ENCODE results near the gene LCN6. TPM values are rescaled to one million over a fixed set of nuclear protein-coding genes. Genes with fewer than 3 reads are reported as not detected.

LCN6 gene
- total RNA-seq, 4 donors from 2014 or later: 14.2 to 70.0 (median 42.9) TPM

GRCh38 chr9:136748666-136749611 lies 614 bp upstream of the LCN6 start:
- Histone ChIP-seq H3K9me3 (peaks cover 0 to 29% (median 4%) of the 10 kb centered on the region in 4 donors), H3K27me3 (peaks cover 0 to 5% of the 10 kb centered on the region in 2 donors), H3K4me3 (no peak overlapping the region), H3K36me3 (no peaks in the 10 kb centered on the region), H3K27ac (peak overlapping the region in 1 of 4 donors; percentile 60), H3K4me1 (peaks cover 0 to 18% (median 4%) of the 10 kb centered on the region in 4 donors)
- peak in 1 of 2 donors; percentile 6 for TF ChIP-seq EP300 (IDR thresholded peaks at IDR 0.05)
- TF ChIP-seq CTCF (IDR thresholded peaks at IDR 0.05): no peak
- 50 to 60% methylated on average over 15 to 21 of the region's 21 CpGs for WGBS, 2 donors
- DNase-seq (ENCODE audit: low spot score in 2 of 2): no peak

- no peak for DNase-seq (ENCODE audit: low spot score in 2 of 2)
- no peaks in the 10 kb centered on the region for H3K36me3 ChIP-seq
- H3K27me3 ChIP-seq: peaks cover 0 to 21% of the 10 kb centered on the region in 2 donors
- TF ChIP-seq EP300 (IDR thresholded peaks at IDR 0.05): no peak
- no peak for TF ChIP-seq CTCF (IDR thresholded peaks at IDR 0.05)
- no peak for TF ChIP-seq POLR2A (IDR thresholded peaks at IDR 0.05)
- no peak overlapping the region for H3K27ac ChIP-seq
- peaks cover 0 to 14% (median 4%) of the 10 kb centered on the region in 4 donors for H3K9me3 ChIP-seq
- peaks cover 0 to 31% (median 4%) of the 10 kb centered on the region in 4 donors for H3K4me1 ChIP-seq
- 84 to 87% methylated on average over 21 to 22 of the region's 22 CpGs for WGBS, 2 donors
- H3K4me3 ChIP-seq: no peak overlapping the region
Observed at GRCh38 chr9:136747161-136748060, 914 bp downstream of the LCN6 start.

GRCh38 chr9:136746621-136747020 lies 1.7 kb downstream of the LCN6 start:
- H3K27ac ChIP-seq: no peak overlapping the region
- WGBS, 2 donors: 74 to 85% methylated on average over 7 to 14 of the region's 18 CpGs
- H3K9me3 ChIP-seq: peaks cover 0 to 6% (median under 1%) of the 10 kb centered on the region in 4 donors
- no peak overlapping the region for H3K4me3 ChIP-seq
- DNase-seq (ENCODE audit: low spot score in 2 of 2): no peak
- H3K4me1 ChIP-seq: peaks cover 0 to 39% (median 8%) of the 10 kb centered on the region in 4 donors
- H3K36me3 ChIP-seq: no peaks in the 10 kb centered on the region
- no peak for TF ChIP-seq EP300 (IDR thresholded peaks at IDR 0.05)
- no peak for TF ChIP-seq POLR2A (IDR thresholded peaks at IDR 0.05)
- TF ChIP-seq CTCF (IDR thresholded peaks at IDR 0.05): no peak
- H3K27me3 ChIP-seq: peaks cover 0 to 29% of the 10 kb centered on the region in 2 donors

GRCh38 chr9:136746155-136746490 lies 2.2 kb downstream of the LCN6 start:
- Histone ChIP-seq H3K36me3 (no peaks in the 10 kb centered on the region), H3K4me3 (peak overlapping the region in 1 of 4 donors; percentile 35), H3K4me1 (peaks cover 0 to 44% (median 13%) of the 10 kb centered on the region in 4 donors), H3K27ac (no peak overlapping the region), H3K9me3 (peaks cover 0 to 1% (median 0%) of the 10 kb centered on the region in 4 donors), H3K27me3 (peaks cover 0 to 34% of the 10 kb centered on the region in 2 donors)
- no peak for TF ChIP-seq EP300 (IDR thresholded peaks at IDR 0.05)
- WGBS, 2 donors: 81 to 82% methylated on average over 13 to 22 of the region's 22 CpGs
- no peak for DNase-seq (ENCODE audit: low spot score in 2 of 2)

GRCh38 chr9:136745389-136746154 lies 2.8 kb downstream of the LCN6 start:
- H3K36me3 ChIP-seq: no peaks in the 10 kb centered on the region
- peaks cover 0 to 39% of the 10 kb centered on the region in 2 donors for H3K27me3 ChIP-seq
- H3K9me3 ChIP-seq: no peaks in the 10 kb centered on the region
- no peak for DNase-seq (ENCODE audit: low spot score in 2 of 2)
- H3K4me3 ChIP-seq: peak overlapping the region in 1 of 4 donors; percentile 35
- TF ChIP-seq CTCF (IDR thresholded peaks at IDR 0.05) (no peak), EP300 (IDR thresholded peaks at IDR 0.05) (no peak), POLR2A (IDR thresholded peaks at IDR 0.05) (no peak)
- H3K4me1 ChIP-seq: peaks cover 0 to 49% (median 16%) of the 10 kb centered on the region in 4 donors
- H3K27ac ChIP-seq: peak overlapping the region in 1 of 4 donors; percentile 2
- WGBS, 2 donors: 76 to 88% methylated on average over 14 to 17 of the region's 23 CpGs
